Vagina (tissue), 2 donors: Measurements from ENCODE around the gene PRMT9. TPM values are rescaled to one million over a fixed set of nuclear protein-coding genes. Genes with fewer than 3 reads are reported as not detected.

Experiments used
- DNase-seq, 2 donors: peaks; one replicate each; pipeline ENCODE4 v3.0.0-alpha.2; 2017; ENCODE audit errors: extremely low spot score in 2 of 2
- H3K27ac ChIP-seq: fragments of 200-600 bp; sonication (generic); one replicate; pipeline ENCODE4 v1.5.1; 2019
- H3K27me3 ChIP-seq: fragments of 200-600 bp; sonication (generic); one replicate; pipeline ENCODE4 v1.5.1; 2019
- H3K36me3 ChIP-seq, 2 donors: fragments of 200-600 bp; sonication (generic); one replicate each; pipeline ENCODE4 v1.5.1; 2017 to 2019
- H3K4me1 ChIP-seq: fragments of 200-600 bp; sonication (generic); one replicate; pipeline ENCODE4 v1.5.1; 2019
- H3K4me3 ChIP-seq, 2 donors: fragments of 200-600 bp; sonication (generic); 1 replicate in 1 of 2; 2 replicates in 1 of 2; pipeline ENCODE4 v1.5.1; 2016 to 2019
- H3K9me3 ChIP-seq: fragments of 200-600 bp; sonication (generic); one replicate; pipeline ENCODE4 v1.5.1; 2019
- CTCF ChIP-seq, 3 experiments: fragments of 450-650 bp in 2 of 3; fragments of 200-600 bp in 1 of 3; sonication (generic) in 1 of 3; IDR thresholded peaks; one replicate each; pipeline ENCODE4 v1.5.1; 2017 to 2019; ENCODE audit warnings: antibody characterized with exemption in 3 of 3, mild to moderate bottlenecking in 2 of 3, moderate library complexity in 2 of 3
- POLR2A ChIP-seq, 2 donors: fragments of 450-650 bp; IDR thresholded peaks; one replicate each; pipeline ENCODE4 v1.6.1; 2017; ENCODE audit warnings: antibody characterized with exemption in 2 of 2, mild to moderate bottlenecking in 2 of 2, moderate library complexity in 2 of 2
- POLR2AphosphoS5 ChIP-seq, 2 donors: sonication (generic); formaldehyde crosslinking; IDR thresholded peaks; one replicate each; pipeline ENCODE4 v1.9.0; 2017; ENCODE audit warnings: antibody characterized with exemption in 2 of 2, mild to moderate bottlenecking in 2 of 2, low read depth in 1 of 2; ENCODE audit not compliant: insufficient read depth in 1 of 2
- intact Hi-C: fragments of 100-400 bp; cut with DNase I; formaldehyde crosslinking; loops from one replicate; pipeline ENCODE4 v1.15.1; 2023
- total RNA-seq: library from RNA; depleted of rRNA; stranded (reverse); fragments of >200 nt; gene quantifications from one replicate; pipeline ENCODE4 v1.2.3, GENCODE V29; 2016

The PRMT9 gene
- total RNA-seq, 1 donor from 2014 or later: 6.9 TPM

DNA sequence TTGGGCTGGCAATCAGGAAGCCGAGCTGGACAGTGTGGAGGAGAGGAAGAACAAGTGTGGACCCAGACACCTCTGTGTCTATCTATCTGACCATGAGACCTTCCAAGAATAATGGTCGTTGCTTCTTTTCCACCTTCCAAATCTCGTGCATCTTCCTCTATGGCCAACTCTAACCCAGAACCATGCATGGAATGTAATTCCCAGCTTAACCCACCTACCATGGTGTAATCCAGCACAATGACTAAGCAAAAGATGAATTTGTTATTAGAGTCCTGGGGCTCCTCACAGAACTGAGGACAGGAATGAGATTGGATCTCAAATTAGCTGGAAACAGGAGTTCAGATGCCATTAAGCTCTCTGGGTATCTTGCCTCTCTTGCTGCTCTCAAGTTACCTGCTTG lies 84.2 kb downstream of the PRMT9 start:
- TF ChIP-seq POLR2AphosphoS5 (IDR thresholded peaks at IDR 0.05; ENCODE audit: insufficient read depth in 1 of 2, low read depth in 1 of 2): no peak
- TF ChIP-seq POLR2A (IDR thresholded peaks at IDR 0.05): no peak
- no peak for TF ChIP-seq CTCF (IDR thresholded peaks at IDR 0.05)
- DNase-seq: no peak
- no peaks in the 10 kb centered on the region for H3K9me3 ChIP-seq
- H3K27me3 ChIP-seq: no peaks in the 10 kb centered on the region
- H3K36me3 ChIP-seq: no peaks in the 10 kb centered on the region
- no peak overlapping the region for H3K27ac ChIP-seq
- no peaks in the 10 kb centered on the region for H3K4me1 ChIP-seq
- H3K4me3 ChIP-seq: no peak overlapping the region
- intact Hi-C loops: no loop called here

GRCh38 chr4:147599206-147599605 lies 84.8 kb downstream of the PRMT9 start:
- intact Hi-C loops: no loop called here
- no peak for DNase-seq
- TF ChIP-seq POLR2A (IDR thresholded peaks at IDR 0.05) (no peak), POLR2AphosphoS5 (IDR thresholded peaks at IDR 0.05; ENCODE audit: insufficient read depth in 1 of 2, low read depth in 1 of 2) (no peak), CTCF (IDR thresholded peaks at IDR 0.05) (no peak)
- no peaks in the 10 kb centered on the region for H3K9me3 ChIP-seq
- no peak overlapping the region for H3K27ac ChIP-seq
- H3K4me1 ChIP-seq: no peaks in the 10 kb centered on the region
- no peak overlapping the region for H3K4me3 ChIP-seq
- no peaks in the 10 kb centered on the region for H3K36me3 ChIP-seq
- no peaks in the 10 kb centered on the region for H3K27me3 ChIP-seq

DNA sequence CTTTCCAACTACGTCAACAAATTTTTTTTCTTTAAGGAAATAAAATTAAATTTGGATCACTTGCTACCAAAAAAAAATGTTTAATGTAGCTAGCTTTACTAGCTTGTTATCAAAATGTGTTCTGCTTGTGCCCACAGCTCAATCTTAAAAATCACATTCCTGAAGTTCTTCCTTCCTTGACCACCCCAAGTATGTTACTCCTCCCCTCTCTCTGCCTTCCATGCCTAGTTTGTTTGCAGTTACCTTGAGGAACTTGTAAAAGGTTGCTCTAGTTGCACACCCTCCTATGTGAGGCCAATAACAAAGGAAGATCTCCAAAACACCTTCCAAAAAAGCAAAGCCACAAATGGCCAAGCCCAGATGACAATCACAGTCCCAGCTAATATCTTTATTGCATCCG lies 86.4 kb downstream of the PRMT9 start:
- no peaks in the 10 kb centered on the region for H3K27me3 ChIP-seq
- no peak overlapping the region for H3K27ac ChIP-seq

GRCh38 chr4:147596981-147597380 lies 87.0 kb downstream of the PRMT9 start:
- Histone ChIP-seq H3K9me3 (no peaks in the 10 kb centered on the region), H3K4me3 (no peak overlapping the region), H3K4me1 (no peaks in the 10 kb centered on the region), H3K27me3 (no peaks in the 10 kb centered on the region), H3K36me3 (no peaks in the 10 kb centered on the region), H3K27ac (no peak overlapping the region)
- intact Hi-C loops: no loop called here
- DNase-seq: no peak
- TF ChIP-seq POLR2A (IDR thresholded peaks at IDR 0.05): no peak
- TF ChIP-seq CTCF (IDR thresholded peaks at IDR 0.05): no peak
- TF ChIP-seq POLR2AphosphoS5 (IDR thresholded peaks at IDR 0.05; ENCODE audit: insufficient read depth in 1 of 2, low read depth in 1 of 2): no peak

More for the DNA sequence above, 86.4 kb downstream of the PRMT9 start:
- TF ChIP-seq POLR2A (IDR thresholded peaks at IDR 0.05) (no peak), CTCF (IDR thresholded peaks at IDR 0.05) (no peak), POLR2AphosphoS5 (IDR thresholded peaks at IDR 0.05; ENCODE audit: insufficient read depth in 1 of 2, low read depth in 1 of 2) (no peak)
- Histone ChIP-seq H3K4me1 (no peaks in the 10 kb centered on the region), H3K36me3 (no peaks in the 10 kb centered on the region), H3K4me3 (no peak overlapping the region), H3K9me3 (no peaks in the 10 kb centered on the region)
- intact Hi-C loops: no loop called here
- DNase-seq: no peak

- no peak for DNase-seq
- no peak overlapping the region for H3K27ac ChIP-seq
- no peak for TF ChIP-seq POLR2A (IDR thresholded peaks at IDR 0.05)
- no peak for TF ChIP-seq CTCF (IDR thresholded peaks at IDR 0.05)
- no peak for TF ChIP-seq POLR2AphosphoS5 (IDR thresholded peaks at IDR 0.05; ENCODE audit: insufficient read depth in 1 of 2, low read depth in 1 of 2)
- H3K4me3 ChIP-seq: no peak overlapping the region
- no peaks in the 10 kb centered on the region for H3K36me3 ChIP-seq
- no peaks in the 10 kb centered on the region for H3K4me1 ChIP-seq
- no peaks in the 10 kb centered on the region for H3K9me3 ChIP-seq
- intact Hi-C loops: no loop called here
- no peaks in the 10 kb centered on the region for H3K27me3 ChIP-seq
Observed at GRCh38 chr4:147596377-147596776, 87.6 kb downstream of the PRMT9 start.
